UCSD-AML1 (cell line): ENCODE measurements around the gene RNH1.

Experiments
- DNase-seq: peaks from one replicate; lab custom pipeline; 2025; ENCODE audit not compliant: unreplicated experiment; lab: John Stamatoyannopoulos, UW

RNH1 gene

DNA sequence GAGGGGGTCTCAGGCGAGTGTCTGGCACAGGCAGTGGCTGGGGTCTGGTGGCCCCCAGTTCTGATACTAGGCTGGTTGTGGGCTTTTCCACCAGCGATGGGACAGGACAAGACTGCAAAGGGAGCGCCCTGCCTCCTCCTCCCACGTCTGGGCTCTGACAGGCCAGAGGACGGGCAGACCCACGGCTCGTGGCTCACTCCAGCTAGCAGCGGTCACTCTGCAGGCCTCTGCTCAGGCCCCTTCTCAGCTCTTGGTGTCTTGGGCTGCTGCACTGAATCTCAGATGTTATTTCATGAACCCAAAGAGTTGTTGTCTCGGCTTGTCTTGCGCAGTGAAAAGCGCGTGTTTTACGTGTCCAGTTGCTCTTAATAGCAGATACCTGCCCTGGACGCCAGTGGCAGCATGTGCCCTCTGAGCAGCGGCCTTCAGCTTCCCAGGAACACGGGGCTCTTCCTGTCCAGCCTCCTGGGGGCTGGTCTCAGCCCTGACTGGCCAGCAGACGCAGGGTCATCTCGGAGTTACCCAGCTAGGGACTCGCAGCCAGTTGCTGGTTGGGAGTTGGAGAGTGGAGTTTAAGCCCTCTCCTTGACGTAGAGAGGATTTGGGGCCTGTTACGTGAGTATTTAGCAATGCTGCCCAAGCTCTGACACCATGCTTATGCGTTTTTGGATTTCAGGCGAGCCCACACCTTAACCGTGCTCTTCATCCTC lies 47.4 kb downstream of the RNH1 start:
- no peak for DNase-seq

DNA sequence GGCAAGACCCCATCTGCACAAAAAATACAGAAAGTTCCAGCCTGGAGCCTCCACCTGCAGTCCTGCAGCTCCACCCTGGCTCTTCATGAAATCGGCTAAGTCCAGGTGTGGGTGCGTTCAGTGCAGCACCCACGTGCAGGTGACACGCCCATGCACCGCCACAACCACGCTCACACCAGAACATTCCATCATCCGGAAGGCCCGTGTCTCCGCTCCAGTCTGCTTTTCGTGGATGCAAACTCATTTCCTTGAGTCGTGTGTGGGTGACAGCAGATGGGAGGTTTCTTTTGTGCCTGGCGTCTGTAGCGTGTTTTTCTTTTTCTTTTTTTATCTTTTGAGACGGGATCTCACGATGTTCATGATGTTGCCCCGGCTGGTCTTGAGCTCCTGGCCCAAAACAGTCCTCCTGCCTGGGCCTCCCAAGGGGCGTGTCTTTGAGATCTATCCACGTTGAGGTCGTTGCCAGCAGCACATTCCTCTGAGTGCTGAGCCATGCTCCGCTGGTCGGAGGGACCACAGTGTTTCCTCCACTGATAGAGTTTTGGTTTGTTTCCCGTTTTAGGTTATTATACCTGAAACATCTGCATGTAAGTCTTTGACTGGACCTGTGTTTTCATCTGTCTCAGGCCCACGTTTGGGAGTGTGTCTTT lies 49.8 kb downstream of the RNH1 start:
- DNase-seq: no peak

DNA sequence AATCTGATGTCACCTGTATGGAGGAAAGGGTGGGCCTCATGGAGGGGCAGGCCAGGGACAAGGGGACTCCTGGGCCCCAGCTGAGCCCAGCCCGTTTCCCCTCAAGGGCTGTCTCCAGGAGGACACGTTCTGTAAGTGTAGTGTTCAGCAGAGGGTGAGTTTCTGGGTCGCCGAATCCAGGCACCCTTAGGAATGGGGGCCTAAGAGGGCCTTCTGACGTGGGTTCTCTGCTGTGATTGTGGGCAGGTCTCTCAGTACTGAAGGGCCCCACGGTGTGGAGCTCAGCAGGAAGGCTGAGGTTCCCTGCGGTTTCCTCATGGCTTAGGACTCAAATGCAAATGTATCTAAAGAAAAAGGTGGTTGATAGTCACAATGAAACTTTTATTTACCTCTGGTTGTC lies 50.5 kb downstream of the RNH1 start:
- no peak for DNase-seq

DNA sequence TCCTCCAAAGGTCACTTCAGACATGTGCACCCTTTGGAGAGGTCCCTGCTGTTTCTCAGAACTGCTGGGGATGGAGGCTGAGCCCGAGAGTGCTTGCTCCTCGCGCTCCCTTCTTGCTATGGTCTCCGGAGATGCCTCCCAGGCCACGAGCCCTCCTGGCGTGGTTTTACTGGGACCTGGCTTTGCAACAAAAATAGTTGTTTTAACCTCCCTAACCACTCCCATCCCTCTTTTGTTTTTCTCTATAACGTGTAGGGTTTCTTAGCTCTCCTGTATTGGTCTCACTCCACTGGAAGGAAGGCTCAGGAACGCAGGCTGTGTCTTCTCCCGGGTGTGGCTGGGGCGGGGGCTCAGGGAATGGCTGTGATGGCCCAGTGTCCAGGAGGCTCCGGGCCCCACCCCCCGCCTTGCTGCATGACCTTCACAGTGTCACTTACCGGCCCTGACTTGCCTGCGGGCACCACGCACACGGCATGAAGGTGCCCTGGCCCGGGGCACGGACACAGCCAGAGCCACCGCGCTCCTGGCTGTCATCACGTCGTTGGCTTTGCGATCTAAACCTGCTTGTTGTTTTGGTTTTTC lies 51.4 kb downstream of the RNH1 start:
- DNase-seq: no peak

DNA sequence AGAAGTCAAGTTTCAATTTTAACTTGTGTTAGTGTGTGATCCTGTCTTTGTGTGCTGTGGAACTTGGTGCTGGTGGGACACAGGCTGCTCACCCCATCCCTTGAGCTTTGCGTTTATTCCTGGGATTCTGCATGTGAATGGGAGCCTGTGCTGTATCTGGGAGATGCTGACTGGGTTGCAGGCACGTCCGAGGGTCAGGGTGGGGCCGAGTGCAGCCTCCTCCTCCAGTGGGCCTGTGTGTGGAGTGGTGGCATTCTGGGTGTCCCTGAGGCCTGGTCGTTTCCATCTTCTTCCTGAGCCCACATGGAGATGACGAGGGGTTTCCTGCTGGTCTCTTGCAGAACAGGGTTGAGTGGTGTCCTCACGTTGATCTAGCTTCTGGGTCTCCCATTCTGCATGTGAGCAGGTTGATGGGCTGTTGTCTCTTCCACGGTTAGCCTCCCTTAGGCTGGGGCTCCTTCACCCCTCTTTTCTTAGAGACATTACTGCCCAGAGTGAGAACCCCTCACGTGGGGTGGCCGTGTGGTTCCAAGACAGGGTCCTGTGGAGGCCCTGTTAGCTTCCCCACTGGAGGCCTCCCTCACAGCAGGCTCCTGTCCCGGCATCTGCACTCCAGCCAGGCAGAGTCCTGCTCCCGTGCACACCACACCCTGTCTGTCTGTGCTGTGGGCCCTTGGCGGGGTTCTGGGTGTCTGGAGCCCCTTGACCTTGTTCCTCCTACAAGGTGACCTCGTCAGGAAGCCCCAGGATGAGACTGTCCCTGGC lies 52.1 kb downstream of the RNH1 start:
- DNase-seq: no peak

DNA sequence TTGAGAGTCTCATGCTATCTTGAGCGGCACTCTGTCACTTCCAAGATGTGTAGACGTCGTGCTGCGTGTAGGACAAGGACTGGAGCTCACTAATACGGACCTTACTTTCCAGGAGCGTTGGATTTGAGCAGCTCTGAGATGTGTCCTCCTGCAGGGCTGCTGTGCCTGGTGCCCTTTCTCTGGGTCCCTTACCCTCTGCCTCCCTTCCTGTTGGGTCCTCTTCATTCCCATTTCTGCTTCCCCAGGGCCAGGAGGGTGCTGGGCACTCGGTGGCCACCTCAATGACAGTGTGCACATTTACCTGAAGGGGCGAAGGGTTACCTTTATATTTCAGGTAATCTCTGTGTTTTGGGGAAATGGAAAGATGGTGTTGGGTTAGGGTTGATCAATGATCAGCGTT lies 53.0 kb downstream of the RNH1 start:
- no peak for DNase-seq

DNA sequence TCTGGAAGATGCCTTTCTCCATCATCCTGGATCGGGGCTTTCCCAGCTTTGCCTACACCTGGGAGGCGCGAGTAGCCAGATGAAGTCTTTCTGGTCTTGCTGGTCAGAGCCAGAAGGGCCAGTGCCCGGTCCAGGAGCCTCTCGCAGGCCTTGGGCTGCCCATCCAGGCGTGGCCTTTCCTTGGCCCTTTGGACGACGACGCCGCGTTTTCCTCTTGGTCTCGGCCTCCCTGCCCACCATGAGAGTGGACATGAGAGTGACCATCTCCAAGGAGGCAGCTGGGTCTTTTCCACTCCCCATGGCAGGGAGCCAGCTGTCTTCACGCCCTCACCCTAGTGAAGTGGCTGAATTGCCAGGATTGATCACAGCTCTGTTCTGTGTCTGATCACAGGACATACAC lies 53.5 kb downstream of the RNH1 start:
- no peak for DNase-seq

DNA sequence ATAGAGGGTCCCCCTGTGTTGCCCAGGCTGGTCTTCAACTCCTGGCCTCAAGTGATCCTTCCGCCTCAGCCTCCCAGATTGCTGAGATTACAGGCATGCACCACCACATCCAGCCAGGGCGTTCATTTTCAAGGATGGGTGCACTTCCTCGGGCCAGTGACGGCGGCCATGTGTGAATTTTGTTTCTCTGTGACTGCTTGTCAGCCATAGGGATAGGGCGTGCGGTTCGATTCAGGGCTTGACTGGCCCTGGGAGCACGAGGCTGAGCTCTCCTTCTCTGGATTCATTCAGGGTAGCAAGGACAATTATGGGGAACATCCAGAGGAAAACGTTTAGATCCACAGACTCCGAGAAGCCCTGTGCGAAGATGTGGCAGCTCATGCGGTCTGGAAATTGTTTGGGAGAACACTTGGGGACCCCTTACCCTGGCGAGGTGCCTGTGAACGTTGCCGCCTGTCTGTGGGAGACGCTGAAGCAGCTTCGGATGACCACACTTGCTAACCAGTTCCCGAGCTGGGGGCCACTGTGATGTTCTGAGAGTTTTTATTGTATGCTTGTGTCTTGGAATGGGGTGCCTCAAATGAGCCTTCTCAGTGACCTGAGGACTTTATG lies 54.0 kb downstream of the RNH1 start:
- DNase-seq: no peak

DNA sequence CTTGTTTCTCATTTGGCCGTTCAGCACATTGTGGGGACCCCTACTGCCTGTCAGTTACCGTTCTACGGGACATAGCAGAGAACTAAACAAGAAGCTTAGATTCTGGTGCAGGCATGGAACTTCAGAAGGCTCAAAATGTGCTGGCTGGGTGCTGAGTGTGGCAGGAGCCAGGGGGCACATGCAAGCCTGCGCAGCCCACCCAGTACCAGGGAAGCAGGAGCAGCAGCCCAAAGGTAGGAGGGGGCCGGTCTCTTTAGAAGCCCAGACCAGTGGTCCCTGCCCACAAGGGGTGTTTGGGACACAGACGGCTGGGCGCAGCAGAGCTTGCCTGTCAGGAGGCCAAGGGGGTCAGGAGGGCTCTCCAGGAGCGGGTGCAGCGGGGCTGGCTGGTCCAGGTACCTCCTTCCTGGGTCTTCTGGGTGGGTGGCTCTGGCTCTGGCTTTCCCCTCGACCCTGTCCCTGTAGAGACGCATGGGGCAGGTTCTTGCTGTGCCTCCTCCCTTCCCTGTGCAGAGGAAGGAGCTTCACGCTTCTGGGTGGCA lies 54.8 kb downstream of the RNH1 start:
- DNase-seq: no peak

DNA sequence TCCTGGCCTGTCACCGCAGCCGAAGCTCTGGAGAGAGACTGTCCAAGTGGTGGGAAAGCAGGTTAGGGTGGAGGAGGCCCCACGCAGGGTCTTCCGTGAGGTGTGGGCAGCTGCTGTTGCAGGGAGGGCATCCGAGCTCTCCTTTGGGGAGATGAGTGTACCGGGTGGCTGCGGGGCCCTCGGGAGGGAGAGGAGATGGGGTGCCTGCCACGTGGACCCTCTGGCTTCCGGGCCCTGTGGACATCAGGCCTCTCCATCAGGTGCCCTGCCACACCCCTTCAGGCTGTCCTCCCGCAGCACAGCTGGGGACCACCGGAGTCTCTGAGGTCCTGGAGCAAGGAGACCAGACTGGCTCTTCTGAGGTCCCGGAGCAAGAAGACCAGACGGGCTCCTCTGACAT lies 55.3 kb downstream of the RNH1 start:
- DNase-seq: no peak

DNA sequence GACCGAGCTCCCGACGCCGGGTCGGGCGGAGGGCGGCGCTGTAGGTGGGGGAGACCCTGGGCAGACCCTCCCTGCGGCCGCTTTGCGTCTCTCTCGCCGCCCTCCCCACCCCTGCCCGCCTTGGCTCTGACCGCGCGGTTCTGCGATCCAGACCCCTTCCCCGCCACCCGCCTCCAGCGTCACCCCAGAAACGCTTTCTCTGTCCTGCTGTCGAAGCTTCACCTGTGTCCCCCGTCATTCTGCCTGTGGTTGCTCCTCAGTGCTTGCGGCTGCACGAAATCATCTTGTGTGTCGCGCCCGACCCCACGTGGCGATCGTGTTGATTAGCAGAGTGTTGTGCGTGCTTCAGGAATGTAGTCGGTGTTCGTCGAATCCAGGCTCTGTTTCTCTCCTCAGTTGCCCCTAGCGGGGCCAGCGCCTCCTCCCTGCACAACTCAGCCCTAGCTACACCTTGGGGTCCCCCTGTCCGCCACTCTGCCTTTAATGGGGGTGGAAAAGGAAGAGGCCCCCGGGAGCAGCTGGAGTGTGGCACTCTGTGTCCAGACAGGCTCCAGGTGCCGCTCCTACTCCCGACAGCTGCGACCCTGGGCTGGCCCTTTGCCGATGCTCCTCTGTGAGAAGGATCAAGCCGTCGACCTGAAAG lies 56.1 kb downstream of the RNH1 start:
- DNase-seq: peak; percentile 66

DNA sequence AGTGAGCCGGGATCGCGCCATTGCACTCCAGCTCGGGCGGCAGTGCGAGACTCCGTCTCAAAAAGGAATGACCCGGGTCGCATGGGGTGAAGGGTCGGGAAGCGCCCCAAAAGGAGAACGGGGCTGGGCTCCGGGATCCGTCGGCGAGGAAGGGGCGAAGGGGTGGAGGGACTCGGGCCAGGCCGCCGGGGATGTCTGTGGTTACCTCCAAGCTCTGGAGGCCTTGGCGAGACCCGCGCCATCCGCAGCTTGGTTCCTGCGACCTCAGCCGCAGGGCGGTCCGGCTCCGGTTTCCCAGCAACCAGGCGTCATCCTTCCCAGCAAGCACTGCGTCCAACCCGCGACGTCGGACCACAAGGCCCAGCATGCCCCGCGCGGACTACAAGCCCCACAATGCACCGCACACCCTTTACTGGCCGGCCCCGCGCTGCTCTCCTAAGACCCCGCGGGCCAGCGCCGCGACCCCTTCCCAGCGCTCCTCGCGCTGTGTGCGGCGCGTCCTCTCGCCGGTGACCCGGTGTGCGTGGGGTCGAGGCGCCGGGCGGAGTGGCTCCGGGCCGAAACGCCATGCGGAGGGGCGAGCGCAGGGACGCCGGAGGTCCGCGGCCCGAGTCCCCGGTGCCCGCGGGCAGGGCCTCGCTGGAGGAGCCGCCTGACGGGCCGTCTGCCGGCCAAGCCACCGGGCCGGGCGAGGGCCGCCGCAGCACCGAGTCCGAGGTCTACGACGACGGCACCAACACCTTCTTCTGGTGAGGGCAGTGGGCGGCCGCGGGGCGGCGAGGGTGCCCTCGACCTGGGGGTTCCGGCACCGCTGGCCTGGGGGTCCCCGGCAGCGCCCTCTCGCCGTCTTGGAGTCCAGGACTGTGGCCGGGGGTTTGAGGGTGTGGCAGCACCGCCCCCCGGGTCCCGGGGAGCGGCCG lies 56.9 kb downstream of the RNH1 start, which contains the start of gene PTDSS2:
Gene PTDSS2 (plus strand): TSS at position 391 of the 920 bp plus-strand sequence. CDS start 177 bp downstream, at position 568.
- DNase-seq: peak; percentile 95

DNA sequence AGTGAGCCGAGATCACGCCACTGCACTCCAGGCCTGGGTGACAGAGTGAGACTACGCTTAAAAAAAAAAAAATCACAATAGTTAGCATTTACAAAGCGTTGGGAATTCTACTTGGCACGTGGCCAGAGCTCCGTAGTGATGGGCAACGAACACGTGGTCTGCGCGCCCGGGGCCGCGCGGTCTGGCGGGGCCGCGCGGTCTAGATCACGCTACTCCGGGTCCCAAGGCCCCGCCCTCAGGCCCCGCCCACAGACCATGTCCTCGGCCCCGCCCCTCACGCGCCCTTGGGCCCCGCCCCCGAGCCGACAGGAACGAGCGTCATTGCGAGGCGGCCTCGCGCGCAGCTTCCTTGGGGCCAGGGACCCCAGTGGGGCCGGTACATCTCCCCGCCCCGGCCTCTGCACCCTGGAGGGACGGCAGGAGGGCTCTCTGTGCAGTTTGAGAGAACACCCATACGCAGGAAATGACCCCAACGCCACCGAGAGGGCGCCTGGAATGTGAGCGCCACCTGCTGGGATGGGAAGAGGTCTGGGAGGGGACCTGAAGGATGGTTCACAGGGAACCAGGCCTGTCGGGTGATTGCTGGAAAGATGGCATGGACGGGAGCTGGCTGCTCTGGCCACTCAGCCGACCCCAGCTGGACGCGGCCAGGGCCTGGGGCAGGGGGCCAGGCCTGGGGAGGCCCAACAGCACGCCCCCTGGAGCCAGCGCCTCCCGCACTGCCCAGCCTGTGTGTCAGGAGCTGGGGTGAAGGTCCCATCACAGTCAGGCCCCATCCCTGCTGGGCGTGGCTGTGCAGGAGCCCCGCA lies 58.9 kb downstream of the RNH1 start:
- DNase-seq: peak; percentile 95

DNA sequence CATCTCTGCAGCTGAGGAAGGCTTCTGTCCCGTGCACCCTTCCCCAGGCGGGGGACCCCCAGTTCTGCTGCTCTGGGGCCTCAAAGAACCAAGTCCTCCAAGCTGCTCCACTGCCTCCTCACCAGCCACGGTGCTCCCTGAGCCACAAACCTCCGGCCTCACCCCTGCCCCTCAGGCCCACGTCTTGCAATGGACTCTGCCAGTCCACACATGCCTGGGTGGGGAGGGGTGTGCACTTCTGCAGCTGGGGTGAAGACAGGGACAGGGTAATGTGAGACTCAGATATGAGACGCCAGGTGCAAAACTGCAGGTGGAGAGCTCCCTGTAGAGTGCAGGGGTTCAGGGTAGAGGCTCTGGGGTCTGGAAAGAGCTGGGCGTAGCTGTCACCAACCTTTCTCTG lies 60.2 kb downstream of the RNH1 start:
- DNase-seq: no peak

DNA sequence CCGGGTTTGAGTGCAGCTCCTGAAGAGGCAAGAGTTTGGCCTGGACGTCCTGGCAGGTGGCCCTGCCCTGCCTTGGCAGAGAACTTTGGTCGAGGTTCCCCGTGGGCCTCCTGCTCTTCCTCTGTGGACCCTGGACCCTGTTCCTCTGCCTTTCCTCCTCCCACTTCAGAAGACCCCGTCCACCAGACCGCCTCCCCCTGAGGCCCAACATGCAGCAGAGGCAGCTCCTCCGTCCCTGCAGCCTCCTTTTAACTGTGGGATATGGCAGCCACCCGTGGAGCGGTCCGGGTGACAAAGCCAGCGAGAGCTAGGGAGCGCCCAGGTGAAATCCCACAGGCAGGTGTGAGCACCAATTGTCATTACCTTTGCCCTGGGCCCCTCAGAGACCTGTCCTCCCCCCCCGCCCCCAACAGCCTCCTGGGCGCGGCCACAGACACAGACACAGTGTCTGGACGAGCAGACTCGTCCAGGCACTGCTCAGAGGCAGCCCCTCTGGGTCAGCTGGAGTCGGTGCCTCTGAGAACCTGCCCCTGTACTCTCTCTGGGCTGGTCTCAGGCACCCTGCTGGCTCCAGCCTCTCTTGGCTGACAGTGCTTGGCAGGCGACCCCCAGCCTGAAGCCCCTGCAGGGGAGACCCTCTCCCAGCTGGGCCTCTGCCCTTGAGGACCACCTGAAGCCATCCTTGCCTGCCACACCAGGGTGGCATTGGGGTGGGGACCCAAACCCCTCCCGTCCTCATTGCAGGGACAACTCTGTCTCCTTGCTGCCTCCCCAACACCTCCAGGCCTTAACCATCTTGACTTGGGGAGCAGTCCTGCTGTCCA lies 61.1 kb downstream of the RNH1 start:
- no peak for DNase-seq
